Uterus (tissue), 4 donors: Measurements from ENCODE around the gene WDR74. TPM values are rescaled to one million over a fixed set of nuclear protein-coding genes. Genes with fewer than 3 reads are reported as not detected.
A peak's percentile ranks its signal among the peaks of the same experiment; 100 is the strongest.

Source experiments
- DNase-seq, 2 donors: peaks; one replicate each; pipeline ENCODE4 v3.0.0-alpha.2; 2019 to 2020
- H3K27ac ChIP-seq, 2 donors: fragments of 200-600 bp; sonication (generic); 1 replicate in 1 of 2; 2 replicates in 1 of 2; pipeline ENCODE4 v1.5.1; 2016 to 2018
- H3K27me3 ChIP-seq, 2 donors: fragments of 200-600 bp; sonication (generic); one replicate each; pipeline ENCODE4 v1.5.1; 2018 to 2019; ENCODE audit warnings: control low read depth in 1 of 2
- H3K36me3 ChIP-seq, 2 donors: fragments of 200-600 bp; sonication (generic); one replicate each; pipeline ENCODE4 v1.5.1; 2019; ENCODE audit warnings: control low read depth in 1 of 2
- H3K4me1 ChIP-seq, 2 donors: fragments of 200-600 bp; sonication (generic); one replicate each; pipeline ENCODE4 v1.5.1; 2018 to 2019; ENCODE audit warnings: control low read depth in 1 of 2
- H3K4me3 ChIP-seq, 2 donors: fragments of 200-600 bp; sonication (generic); 1 replicate in 1 of 2; 2 replicates in 1 of 2; pipeline ENCODE4 v1.5.1; 2018 to 2019; ENCODE audit warnings: mild to moderate bottlenecking in 1 of 2
- H3K9me3 ChIP-seq, 2 donors: fragments of 200-600 bp; sonication (generic); one replicate each; pipeline ENCODE4 v1.5.1; 2019; ENCODE audit warnings: control low read depth in 1 of 2
- POLR2A ChIP-seq, 2 donors: fragments of 450-650 bp; IDR thresholded peaks; one replicate each; pipeline ENCODE4 v1.6.1; 2016; ENCODE audit warnings: antibody characterized with exemption in 2 of 2, mild to moderate bottlenecking in 1 of 2, moderate library complexity in 1 of 2
- intact Hi-C: fragments of 100-400 bp; cut with DNase I; formaldehyde crosslinking; loops from one replicate; pipeline ENCODE4 v1.15.1; 2023; ENCODE audit warnings: low total_unique reads
- total RNA-seq, 4 donors: library from RNA; depleted of rRNA in 3 of 4; stranded (reverse); fragments of >200 nt in 3 of 4; gene quantifications; one replicate each; pipeline versions ENCODE4 v1.1.0 to v1.2.4, GENCODE V29; 2014 to 2023
- TF ChIP-seq, protein P1 (sequence below), 4 experiments: fragments of 200-600 bp in 2 of 4; fragments of 450-650 bp in 2 of 4; sonication (generic) in 2 of 4; IDR thresholded peaks; one replicate each; pipeline ENCODE4 v1.5.1; 2016 to 2019; ENCODE audit warnings: antibody characterized with exemption in 4 of 4, mild to moderate bottlenecking in 2 of 4, moderate library complexity in 1 of 4
- donor health status: DM: yes; HTN: yes; CAD: no.

WDR74 gene
- total RNA-seq, 4 donors from 2014 or later: 10.0 to 66.0 (median 35.0) TPM

DNA sequence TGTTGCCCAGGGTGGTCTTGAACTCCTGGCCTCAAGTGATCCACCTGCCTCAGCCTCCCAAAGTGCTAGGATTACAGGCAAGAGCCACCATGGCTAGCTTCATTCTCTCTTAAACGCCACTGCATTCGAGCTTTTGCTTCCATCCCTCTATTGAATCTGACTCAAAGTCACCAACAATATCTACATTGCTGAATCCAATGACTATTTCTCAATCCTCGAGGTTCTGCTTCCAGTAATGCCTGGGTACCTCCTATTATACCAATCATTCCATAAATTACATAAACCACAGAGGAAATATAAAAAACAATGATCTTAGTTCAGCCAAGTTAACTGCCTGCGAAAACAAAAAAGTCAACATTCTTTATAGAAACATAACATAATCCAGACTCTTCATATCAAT lies 22.3 kb downstream of the WDR74 start:
- H3K4me1 ChIP-seq: no peaks in the 10 kb centered on the region
- no peaks in the 10 kb centered on the region for H3K27me3 ChIP-seq
- H3K4me3 ChIP-seq: no peak overlapping the region
- intact Hi-C loops: no loop called here
- DNase-seq: no peak
- H3K27ac ChIP-seq: no peak overlapping the region
- H3K9me3 ChIP-seq: no peaks in the 10 kb centered on the region
- H3K36me3 ChIP-seq: no peaks in the 10 kb centered on the region
- TF ChIP-seq, protein P1, sequence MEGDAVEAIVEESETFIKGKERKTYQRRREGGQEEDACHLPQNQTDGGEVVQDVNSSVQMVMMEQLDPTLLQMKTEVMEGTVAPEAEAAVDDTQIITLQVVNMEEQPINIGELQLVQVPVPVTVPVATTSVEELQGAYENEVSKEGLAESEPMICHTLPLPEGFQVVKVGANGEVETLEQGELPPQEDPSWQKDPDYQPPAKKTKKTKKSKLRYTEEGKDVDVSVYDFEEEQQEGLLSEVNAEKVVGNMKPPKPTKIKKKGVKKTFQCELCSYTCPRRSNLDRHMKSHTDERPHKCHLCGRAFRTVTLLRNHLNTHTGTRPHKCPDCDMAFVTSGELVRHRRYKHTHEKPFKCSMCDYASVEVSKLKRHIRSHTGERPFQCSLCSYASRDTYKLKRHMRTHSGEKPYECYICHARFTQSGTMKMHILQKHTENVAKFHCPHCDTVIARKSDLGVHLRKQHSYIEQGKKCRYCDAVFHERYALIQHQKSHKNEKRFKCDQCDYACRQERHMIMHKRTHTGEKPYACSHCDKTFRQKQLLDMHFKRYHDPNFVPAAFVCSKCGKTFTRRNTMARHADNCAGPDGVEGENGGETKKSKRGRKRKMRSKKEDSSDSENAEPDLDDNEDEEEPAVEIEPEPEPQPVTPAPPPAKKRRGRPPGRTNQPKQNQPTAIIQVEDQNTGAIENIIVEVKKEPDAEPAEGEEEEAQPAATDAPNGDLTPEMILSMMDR (IDR thresholded peaks at IDR 0.05): no peak
- TF ChIP-seq POLR2A (IDR thresholded peaks at IDR 0.05): no peak

DNA sequence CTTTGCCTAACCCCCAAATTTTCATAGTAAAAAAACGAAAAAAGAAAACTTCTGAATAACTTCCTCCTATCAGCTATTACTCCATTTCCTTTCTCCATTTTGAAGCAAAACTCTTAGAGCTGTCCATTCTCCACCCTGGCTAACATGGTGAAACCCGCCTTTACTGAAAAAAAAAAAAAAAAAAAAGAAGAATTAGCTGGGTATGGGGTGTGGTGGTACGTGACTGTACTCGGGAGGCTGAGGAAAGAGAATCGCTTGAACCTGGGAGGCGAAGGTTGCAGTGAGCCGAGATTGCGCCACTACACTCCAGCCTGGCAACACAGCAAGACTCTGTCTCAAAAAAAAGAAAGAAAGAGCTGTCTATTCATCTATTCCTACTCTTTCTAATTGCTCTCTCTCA lies 22.8 kb downstream of the WDR74 start:
- no peaks in the 10 kb centered on the region for H3K9me3 ChIP-seq
- DNase-seq: no peak
- H3K4me3 ChIP-seq: no peak overlapping the region
- H3K36me3 ChIP-seq: no peaks in the 10 kb centered on the region
- H3K27me3 ChIP-seq: no peaks in the 10 kb centered on the region
- intact Hi-C loops: no loop called here
- TF ChIP-seq, protein P1 (IDR thresholded peaks at IDR 0.05): no peak
- no peak for TF ChIP-seq POLR2A (IDR thresholded peaks at IDR 0.05)
- H3K4me1 ChIP-seq: no peaks in the 10 kb centered on the region
- H3K27ac ChIP-seq: no peak overlapping the region

DNA sequence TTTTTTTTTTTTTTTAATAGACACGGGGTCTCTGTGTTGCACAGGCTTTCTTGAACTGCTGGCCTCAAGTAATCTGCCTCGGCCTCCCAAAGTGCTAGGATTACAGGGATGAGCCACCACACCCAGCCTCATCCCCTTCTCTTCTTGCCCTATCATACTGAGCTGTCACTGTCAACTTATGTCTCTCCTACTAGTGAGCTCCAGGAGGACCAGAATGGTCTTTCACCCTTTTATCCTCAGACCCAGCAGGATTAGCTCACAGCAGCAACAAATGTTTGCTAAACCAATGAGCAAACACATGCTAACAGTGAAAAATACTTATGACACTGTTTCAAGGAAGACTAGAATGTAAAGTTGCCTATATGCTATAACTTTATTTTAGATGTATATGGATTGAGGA lies 27.7 kb downstream of the WDR74 start:
- TF ChIP-seq POLR2A (IDR thresholded peaks at IDR 0.05): no peak
- TF ChIP-seq, protein P1 (IDR thresholded peaks at IDR 0.05): no peak
- H3K27ac ChIP-seq: no peak overlapping the region

DNA sequence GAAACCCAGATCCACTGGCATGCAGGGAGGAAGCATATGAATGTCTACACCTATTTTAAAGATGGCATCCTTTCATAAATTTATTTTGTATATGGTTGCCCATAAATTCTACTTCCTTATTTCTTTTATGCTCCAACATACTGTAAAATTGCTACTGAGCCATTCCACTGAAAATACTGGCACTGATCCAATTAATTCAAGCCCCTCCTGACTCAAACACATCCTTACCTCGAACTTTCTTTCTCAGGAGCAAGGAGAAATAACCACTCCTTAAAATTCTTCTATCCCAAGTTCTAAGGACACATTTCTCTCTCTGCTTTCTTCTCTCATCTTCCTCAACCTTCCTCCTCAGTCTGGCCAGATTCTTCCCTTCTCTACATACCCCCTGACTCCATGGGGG lies 28.6 kb downstream of the WDR74 start:
- TF ChIP-seq, protein P1 (IDR thresholded peaks at IDR 0.05): no peak
- TF ChIP-seq POLR2A (IDR thresholded peaks at IDR 0.05): no peak

More for the DNA sequence above, 27.7 kb downstream of the WDR74 start:
- Histone ChIP-seq H3K36me3 (no peaks in the 10 kb centered on the region), H3K27me3 (no peaks in the 10 kb centered on the region), H3K9me3 (no peaks in the 10 kb centered on the region), H3K4me3 (no peak overlapping the region), H3K4me1 (no peaks in the 10 kb centered on the region)
- DNase-seq: no peak
- intact Hi-C loops: no loop called here

DNA sequence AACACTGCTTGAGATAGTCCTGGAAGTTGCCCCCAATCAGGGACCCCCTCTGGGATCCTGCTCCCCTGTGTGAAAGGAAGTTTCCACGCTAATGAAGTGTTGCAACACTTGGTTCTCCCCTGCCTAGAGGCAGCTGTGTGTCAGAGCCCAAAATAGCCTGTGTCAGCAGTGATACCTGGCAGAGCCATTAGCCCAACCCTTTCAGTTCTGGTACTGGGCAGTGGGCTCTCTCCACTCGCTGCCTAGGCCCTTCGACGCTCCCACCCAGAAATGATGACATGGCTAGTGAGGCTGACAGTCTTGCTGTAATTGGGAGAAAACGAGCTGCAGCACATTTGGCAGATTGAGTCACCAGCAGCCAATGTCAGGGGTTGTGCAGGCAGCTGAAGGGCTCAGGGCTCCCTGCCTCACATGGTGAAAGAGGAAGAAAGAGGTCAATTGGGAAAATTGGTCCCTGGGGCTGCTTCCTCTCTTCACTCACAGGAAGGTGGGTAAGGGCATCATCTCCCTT lies 32.7 kb downstream of the WDR74 start:
- no peaks in the 10 kb centered on the region for H3K36me3 ChIP-seq
- intact Hi-C loops: no loop called here
- DNase-seq: peak; percentile 32 to 42
- TF ChIP-seq POLR2A (IDR thresholded peaks at IDR 0.05): no peak
- TF ChIP-seq, protein P1 (IDR thresholded peaks at IDR 0.05): no peak
- H3K27ac ChIP-seq: peak overlapping the region; percentile 83 to 91
- H3K9me3 ChIP-seq: no peaks in the 10 kb centered on the region
- peaks cover 0 to 4% of the 10 kb centered on the region in 2 donors for H3K4me1 ChIP-seq
- no peaks in the 10 kb centered on the region for H3K27me3 ChIP-seq
- no peak overlapping the region for H3K4me3 ChIP-seq

More for the DNA sequence above, 28.6 kb downstream of the WDR74 start:
- no peak for DNase-seq
- Histone ChIP-seq H3K4me3 (no peak overlapping the region), H3K27ac (no peak overlapping the region), H3K9me3 (no peaks in the 10 kb centered on the region), H3K4me1 (no peaks in the 10 kb centered on the region), H3K36me3 (no peaks in the 10 kb centered on the region), H3K27me3 (no peaks in the 10 kb centered on the region)
- intact Hi-C loops: no loop called here
